ENCODE data around the gene RGCC. TPM values are rescaled to one million over a fixed set of nuclear protein-coding genes. Genes with fewer than 3 reads are reported as not detected.
A peak's percentile ranks its signal among the peaks of the same experiment; 100 is the strongest.

Gene RGCC
- total RNA-seq, 1 experiment from 2014 or later, result not detected

DNA sequence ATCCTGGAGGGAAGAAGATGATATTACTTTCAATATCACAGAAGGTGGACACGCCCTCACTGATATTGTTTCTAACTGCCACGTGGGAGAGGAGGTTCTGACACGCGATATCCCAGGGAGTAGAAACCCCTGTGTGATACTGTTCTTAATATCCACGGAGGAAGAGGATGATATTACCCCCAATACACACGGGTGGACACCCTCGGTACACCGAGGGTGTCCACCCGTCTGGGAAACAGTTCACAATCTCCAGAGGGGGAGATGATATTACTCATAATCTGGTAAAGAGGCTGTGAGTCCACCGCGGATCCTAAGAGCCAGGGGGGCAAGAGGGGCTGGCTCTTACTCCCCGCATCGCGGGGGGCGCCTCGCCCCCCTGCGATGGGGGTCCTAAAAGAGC is 29.7 kb upstream of the RGCC start:
- no peaks in the 10 kb centered on the region for H3K36me3 Mint-ChIP-seq (ENCODE audit: insufficient read depth in 1 of 3, low read depth in 3 of 3)
- H3K79me2 ChIP-seq (ENCODE audit: insufficient read depth, low read length), result no peaks in the 10 kb centered on the region
- H4K91ac ChIP-seq (ENCODE audit: insufficient read length, low read depth, low read length), result no peak overlapping the region
- no peak overlapping the region for H3K9ac ChIP-seq (ENCODE audit: extremely low read depth, insufficient read length, low read length)
- H3K4ac ChIP-seq (ENCODE audit: low read depth, low read length), result no peak overlapping the region
- H3K56ac ChIP-seq (ENCODE audit: insufficient read length, low read depth, low read length), result no peak overlapping the region
- DNase-seq, result no peak
- no peak overlapping the region for H2BK20ac ChIP-seq (ENCODE audit: low read depth, low read length, poor library complexity, severe bottlenecking)
- no peak overlapping the region for H2AFZ ChIP-seq (ENCODE audit: low read length)
- H3K18ac ChIP-seq (ENCODE audit: insufficient read length, low read depth, low read length), result no peak overlapping the region
- H3K27me3 ChIP-seq (ENCODE audit: insufficient read depth, low read length), result no peaks in the 10 kb centered on the region
- H4K8ac ChIP-seq (replicated peaks; ENCODE audit: insufficient read length, low read depth, low read length), result no peak overlapping the region
- peak overlapping the region; percentile 56 to 77 for H3K4me3 Mint-ChIP-seq
- no peak overlapping the region for H2BK120ac ChIP-seq (ENCODE audit: low read depth, low read length, poor library complexity, severe bottlenecking)
- no peaks in the 10 kb centered on the region for H3K4me1 ChIP-seq (ENCODE audit: insufficient read depth, low read length)
- no peaks in the 10 kb centered on the region for H4K20me1 ChIP-seq (ENCODE audit: control insufficient read depth, insufficient read depth, insufficient read length)
- H3K9me3 ChIP-seq (ENCODE audit: control insufficient read depth, low read depth, low read length), result no peaks in the 10 kb centered on the region
- no CpG with 5 or more reads among the region's 17 CpGs for WGBS (ENCODE audit: extremely low coverage, insufficient read length, low lambda C conversion rate)
- H2AK5ac ChIP-seq (ENCODE audit: insufficient read length, low read length), result no peak overlapping the region
- H3K9me3 Mint-ChIP-seq, result no peaks in the 10 kb centered on the region; a peak in 1 of 5 replicates
- peaks cover 24% of the 10 kb centered on the region for H3K27me3 Mint-ChIP-seq (ENCODE audit: low read depth)
- no peak overlapping the region for H2BK5ac ChIP-seq (ENCODE audit: insufficient read length, low read length)
- no peak overlapping the region for H2BK12ac ChIP-seq (ENCODE audit: insufficient read length, low read depth, low read length)
- no peak overlapping the region for H3K23ac ChIP-seq (ENCODE audit: insufficient read length, low read depth, low read length)
- no peak overlapping the region for H3K27ac Mint-ChIP-seq
- H2BK15ac ChIP-seq (ENCODE audit: low read depth, low read length), result no peak overlapping the region
- no peaks in the 10 kb centered on the region for H3K79me1 ChIP-seq (ENCODE audit: insufficient read depth, low read depth, low read length, poor library complexity, severe bottlenecking)
- H3K14ac ChIP-seq (ENCODE audit: insufficient read depth, low read length), result no peak overlapping the region
- peaks cover 4% of the 10 kb centered on the region in 2 experiments; a peak in 3 of 4 replicates for H3K4me1 Mint-ChIP-seq
- no peak overlapping the region for H3K27ac ChIP-seq (ENCODE audit: insufficient read length, low read depth, low read length)
- H3K4me2 ChIP-seq (ENCODE audit: insufficient read depth, insufficient read length, low read length), result peak overlapping the region; percentile 64
- H3K23me2 ChIP-seq (ENCODE audit: insufficient read length, low read depth, low read length, poor library complexity, severe bottlenecking), result no peaks in the 10 kb centered on the region
- no peak overlapping the region for H4K5ac ChIP-seq (ENCODE audit: insufficient read length, low read depth, low read length)
- H3T11ph ChIP-seq (ENCODE audit: low read length), result no peak overlapping the region
- TF ChIP-seq, protein P1, sequence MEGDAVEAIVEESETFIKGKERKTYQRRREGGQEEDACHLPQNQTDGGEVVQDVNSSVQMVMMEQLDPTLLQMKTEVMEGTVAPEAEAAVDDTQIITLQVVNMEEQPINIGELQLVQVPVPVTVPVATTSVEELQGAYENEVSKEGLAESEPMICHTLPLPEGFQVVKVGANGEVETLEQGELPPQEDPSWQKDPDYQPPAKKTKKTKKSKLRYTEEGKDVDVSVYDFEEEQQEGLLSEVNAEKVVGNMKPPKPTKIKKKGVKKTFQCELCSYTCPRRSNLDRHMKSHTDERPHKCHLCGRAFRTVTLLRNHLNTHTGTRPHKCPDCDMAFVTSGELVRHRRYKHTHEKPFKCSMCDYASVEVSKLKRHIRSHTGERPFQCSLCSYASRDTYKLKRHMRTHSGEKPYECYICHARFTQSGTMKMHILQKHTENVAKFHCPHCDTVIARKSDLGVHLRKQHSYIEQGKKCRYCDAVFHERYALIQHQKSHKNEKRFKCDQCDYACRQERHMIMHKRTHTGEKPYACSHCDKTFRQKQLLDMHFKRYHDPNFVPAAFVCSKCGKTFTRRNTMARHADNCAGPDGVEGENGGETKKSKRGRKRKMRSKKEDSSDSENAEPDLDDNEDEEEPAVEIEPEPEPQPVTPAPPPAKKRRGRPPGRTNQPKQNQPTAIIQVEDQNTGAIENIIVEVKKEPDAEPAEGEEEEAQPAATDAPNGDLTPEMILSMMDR (conservative IDR thresholded peaks at IDR 0.05), result no peak

All from H9 (cell line).